Measurements from ENCODE around the gene GPR17. TPM values are rescaled to one million over a fixed set of nuclear protein-coding genes. Genes with fewer than 3 reads are reported as not detected.

GPR17 gene
- total RNA-seq, 1 donor from 2014 or later: not detected

GRCh38 chr2:127663566-127664064, 17.7 kb downstream of the GPR17 start:
- Mint-ChIP-seq H3K9me3 (peaks cover 12% of the 10 kb centered on the region), H3K4me3 (no peak overlapping the region), H3K27me3 (ENCODE audit: insufficient read depth, low read depth) (peaks cover 22% of the 10 kb centered on the region), H3K27ac (no peak overlapping the region), H3K4me1 (peaks cover 13% of the 10 kb centered on the region), H3K36me3 (no peaks in the 10 kb centered on the region)
- peak overlapping the region; percentile 91 for H3K4me2 ChIP-seq
- no peaks in the 10 kb centered on the region for H4K20me1 ChIP-seq (ENCODE audit: low read depth)
- peaks cover 8% of the 10 kb centered on the region for H3K4me1 ChIP-seq
- peaks cover 53% of the 10 kb centered on the region for H3K27me3 ChIP-seq
- DNase-seq (ENCODE audit: low spot score): no peak
- H3F3A ChIP-seq (ENCODE audit: low read depth): no peaks in the 10 kb centered on the region
- H3K27ac ChIP-seq: no peak overlapping the region
- no peaks in the 10 kb centered on the region for H3K36me3 ChIP-seq
- no peak overlapping the region for H2AFZ ChIP-seq (replicated peaks)
- no peak overlapping the region for H3K9ac ChIP-seq
- peak overlapping the region; percentile 48 for H3K4me3 ChIP-seq
- TF ChIP-seq EZH2phosphoT487 (IDR thresholded peaks at IDR 0.05): no peak
- TF ChIP-seq CTCF (IDR thresholded peaks at IDR 0.05): no peak
- TF ChIP-seq EZH2 (IDR thresholded peaks at IDR 0.05): no peak
- H3K79me2 ChIP-seq (ENCODE audit: low read depth): no peaks in the 10 kb centered on the region
- no peaks in the 10 kb centered on the region for H3K9me3 ChIP-seq (ENCODE audit: low read depth)

GRCh38 chr2:127664065-127664894, 18.3 kb downstream of the GPR17 start:
- no peaks in the 10 kb centered on the region for H3K9me3 ChIP-seq (ENCODE audit: low read depth)
- H3K27me3 Mint-ChIP-seq (ENCODE audit: insufficient read depth, low read depth): peaks cover 20% of the 10 kb centered on the region
- peak; percentile 74 for DNase-seq (ENCODE audit: low spot score)
- H3K4me2 ChIP-seq: peak overlapping the region; percentile 91
- H3K27ac Mint-ChIP-seq: no peak overlapping the region
- H3K4me1 Mint-ChIP-seq: peaks cover 13% of the 10 kb centered on the region
- H3K27me3 ChIP-seq: peaks cover 53% of the 10 kb centered on the region
- no peaks in the 10 kb centered on the region for H3K79me2 ChIP-seq (ENCODE audit: low read depth)
- peaks cover 8% of the 10 kb centered on the region for H3K4me1 ChIP-seq
- H3K27ac ChIP-seq: no peak overlapping the region
- H4K20me1 ChIP-seq (ENCODE audit: low read depth): no peaks in the 10 kb centered on the region
- TF ChIP-seq EZH2phosphoT487 (IDR thresholded peaks at IDR 0.05) (peak; percentile 77), CTCF (IDR thresholded peaks at IDR 0.05) (no peak), EZH2 (IDR thresholded peaks at IDR 0.05) (peak; percentile 84)
- H3K9ac ChIP-seq: no peak overlapping the region
- no peak overlapping the region for H3K4me3 Mint-ChIP-seq
- H3K4me3 ChIP-seq: peak overlapping the region; percentile 48
- no peaks in the 10 kb centered on the region for H3F3A ChIP-seq (ENCODE audit: low read depth)
- peak overlapping the region; percentile 90 for H2AFZ ChIP-seq (replicated peaks)
- H3K36me3 ChIP-seq: no peaks in the 10 kb centered on the region
- H3K36me3 Mint-ChIP-seq: no peaks in the 10 kb centered on the region
- H3K9me3 Mint-ChIP-seq: peaks cover 16% of the 10 kb centered on the region

- no peaks in the 10 kb centered on the region for H3F3A ChIP-seq (ENCODE audit: low read depth)
- no peaks in the 10 kb centered on the region for H3K9me3 ChIP-seq (ENCODE audit: low read depth)
- H3K4me1 ChIP-seq: peaks cover 8% of the 10 kb centered on the region
- H3K4me3 ChIP-seq: no peak overlapping the region
- H3K4me2 ChIP-seq: peak overlapping the region; percentile 91
- Mint-ChIP-seq H3K9me3 (peaks cover 16% of the 10 kb centered on the region), H3K27me3 (ENCODE audit: insufficient read depth, low read depth) (peaks cover 19% of the 10 kb centered on the region), H3K4me3 (peak overlapping the region; percentile 27), H3K36me3 (no peaks in the 10 kb centered on the region), H3K4me1 (peaks cover 13% of the 10 kb centered on the region), H3K27ac (no peak overlapping the region)
- H3K36me3 ChIP-seq: no peaks in the 10 kb centered on the region
- no peak for DNase-seq (ENCODE audit: low spot score)
- peaks cover 53% of the 10 kb centered on the region for H3K27me3 ChIP-seq
- H3K79me2 ChIP-seq (ENCODE audit: low read depth): no peaks in the 10 kb centered on the region
- H3K9ac ChIP-seq: no peak overlapping the region
- TF ChIP-seq CTCF (IDR thresholded peaks at IDR 0.05) (no peak), EZH2 (IDR thresholded peaks at IDR 0.05) (no peak)
- H3K27ac ChIP-seq: no peak overlapping the region
- H4K20me1 ChIP-seq (ENCODE audit: low read depth): no peaks in the 10 kb centered on the region
- H2AFZ ChIP-seq (replicated peaks): no peak overlapping the region
Measured at GRCh38 chr2:127664895-127665225, 18.9 kb downstream of the GPR17 start.
